ENCODE data around the gene CBFA2T3.

Gene CBFA2T3

DNA sequence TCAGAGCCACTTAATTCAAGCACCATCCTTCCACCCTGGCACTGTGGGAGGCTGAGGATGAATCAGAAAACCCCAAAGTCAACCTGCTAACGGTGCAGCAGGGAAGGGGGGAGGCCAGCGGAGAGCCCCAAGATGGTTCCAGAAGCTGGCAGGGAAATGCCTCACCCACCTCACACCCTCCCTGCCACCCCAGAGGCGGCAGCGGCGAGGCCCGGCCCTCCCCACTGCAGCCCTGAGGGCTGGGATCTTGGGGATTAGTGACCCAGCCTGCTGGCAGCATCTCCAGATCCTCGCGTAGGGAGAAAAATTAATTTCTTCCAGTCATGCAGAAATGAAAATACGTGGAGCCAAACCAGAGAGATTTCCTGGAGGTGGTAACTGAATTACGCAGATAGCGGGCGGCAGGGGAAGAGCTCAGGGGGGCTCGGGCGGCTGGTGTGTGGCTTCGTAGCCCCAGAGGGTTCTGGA, 38.2 kb downstream of the CBFA2T3 start:
- no peak for DNase-seq

DNA sequence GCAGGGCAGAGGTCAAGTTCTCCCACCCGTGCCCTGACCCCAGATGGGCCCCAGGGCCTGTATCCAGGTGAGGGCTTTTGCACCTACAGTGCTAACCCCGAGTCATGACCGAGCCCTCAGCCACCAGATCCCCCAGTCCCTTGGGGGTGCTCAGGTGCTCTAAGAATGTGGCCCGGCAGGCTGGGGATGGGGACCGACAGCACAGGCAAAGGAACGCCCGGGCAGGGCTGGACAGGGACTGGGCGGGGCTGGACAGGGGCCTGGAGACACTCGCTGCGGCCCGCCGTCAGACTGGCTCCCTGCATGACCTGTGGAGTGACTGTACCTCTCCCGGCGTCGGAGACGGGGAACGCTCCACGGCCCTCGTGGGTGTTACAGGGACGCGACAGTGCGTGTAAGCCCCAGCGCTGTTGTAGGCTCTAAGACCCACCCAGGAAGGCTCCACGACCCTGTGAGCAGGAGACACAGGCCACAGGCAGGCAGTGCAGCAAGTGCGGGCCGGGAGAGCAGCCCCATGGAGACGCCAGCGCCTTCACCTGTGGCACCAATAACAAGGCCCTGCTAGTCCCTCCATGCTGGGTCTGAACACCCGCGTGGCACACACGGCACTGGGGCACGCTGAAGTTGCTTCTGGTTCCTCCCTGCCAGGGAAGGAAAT, 38.8 kb downstream of the CBFA2T3 start:
- no peak for DNase-seq

DNA sequence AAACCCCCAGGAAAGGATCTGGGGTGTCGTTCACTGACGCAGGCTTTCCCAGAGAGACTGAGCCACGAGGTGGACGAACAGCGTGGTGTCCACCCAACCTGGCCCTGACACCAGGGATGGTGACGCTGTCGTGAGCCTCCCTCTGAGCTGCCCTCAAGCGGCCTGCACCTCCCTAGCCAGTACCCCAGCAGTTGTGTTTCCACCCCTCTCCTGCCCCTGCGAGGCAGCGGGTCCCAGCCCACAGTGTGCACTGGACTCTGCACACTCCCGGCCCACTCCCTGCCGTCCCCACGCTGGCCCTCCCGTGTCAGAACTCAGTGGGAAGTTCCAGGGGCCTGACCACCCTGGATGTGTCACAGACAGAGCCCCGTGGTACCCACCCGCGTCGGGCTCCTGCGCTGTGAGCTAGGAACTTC, 39.8 kb downstream of the CBFA2T3 start:
- no peak for DNase-seq

- no peak for DNase-seq
These were observed 40.3 kb downstream of the CBFA2T3 start for GRCh38 chr16:88936556-88937205.

DNA sequence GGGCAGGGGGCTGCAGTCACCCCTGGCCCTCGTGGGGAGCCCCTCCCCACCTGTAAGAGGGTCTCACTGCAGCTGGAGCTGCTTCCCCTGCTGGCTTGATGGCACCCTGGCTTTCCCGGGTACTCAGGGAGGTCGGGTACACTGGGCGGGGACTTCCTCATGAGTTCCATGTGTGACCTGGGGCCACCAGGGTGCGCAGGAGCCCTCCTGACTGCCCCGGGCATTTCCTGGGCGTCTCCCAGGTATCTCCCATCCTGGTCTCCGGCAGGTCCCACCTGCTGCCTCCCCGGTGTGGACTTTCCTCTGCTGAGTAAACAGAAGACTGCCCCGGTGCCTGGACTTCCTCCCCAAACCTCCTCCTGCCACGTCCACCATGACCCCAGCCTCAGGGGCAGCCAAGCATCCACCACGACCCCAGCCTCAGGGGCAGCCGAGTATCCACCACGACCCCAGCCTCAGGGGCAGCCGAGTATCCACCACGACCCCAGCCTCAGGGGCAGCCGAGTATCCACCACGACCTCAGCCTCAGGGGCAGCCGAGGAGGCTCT, 40.9 kb downstream of the CBFA2T3 start:
- no peak for DNase-seq

- DNase-seq = no peak
These were observed 42.8 kb downstream of the CBFA2T3 start for GRCh38 chr16:88934066-88934667.

DNA sequence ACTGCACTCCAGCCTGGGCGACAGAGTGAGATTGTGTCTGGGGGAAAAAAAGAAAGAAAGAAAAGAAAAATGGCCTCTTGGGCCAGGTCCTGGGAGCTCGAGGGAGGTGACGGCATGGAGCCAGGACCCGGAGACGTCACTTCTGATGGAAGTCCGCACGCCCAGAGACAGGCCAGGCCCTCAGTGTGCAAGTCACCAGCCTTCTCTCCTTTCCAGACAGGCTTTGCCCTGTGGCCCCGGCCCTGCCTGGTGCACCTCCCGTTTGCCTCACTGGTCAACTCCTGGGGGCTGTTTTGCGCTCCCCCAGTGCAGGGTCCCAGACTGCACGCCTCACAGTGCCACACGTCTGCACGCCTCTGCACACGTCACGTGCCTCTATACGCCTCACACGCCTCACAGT, 44.1 kb downstream of the CBFA2T3 start:
- DNase-seq = no peak

- DNase-seq = no peak
These were observed 45.1 kb downstream of the CBFA2T3 start for GRCh38 chr16:88931936-88932335.

- no peak for DNase-seq
These were observed 45.6 kb downstream of the CBFA2T3 start for GRCh38 chr16:88931373-88931900.

DNA sequence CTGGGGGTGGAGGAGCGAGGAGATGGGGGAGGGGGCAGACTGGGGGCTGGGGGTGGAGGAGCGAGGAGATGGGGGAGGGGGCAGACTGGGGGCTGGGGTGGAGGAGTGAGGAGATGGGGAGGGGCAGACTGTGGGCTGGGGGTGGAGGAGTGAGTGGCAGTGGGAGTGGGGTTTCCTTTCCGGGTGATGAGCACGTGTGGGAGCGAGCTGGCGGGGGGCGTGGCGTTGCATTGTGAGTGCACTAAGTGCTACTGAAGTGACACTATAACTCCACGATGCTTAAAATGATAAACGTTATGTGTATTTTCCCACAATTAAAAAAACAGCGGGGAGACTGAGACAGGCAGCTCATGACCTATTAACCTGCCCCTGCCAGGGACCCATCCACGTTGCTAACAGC, 46.3 kb downstream of the CBFA2T3 start:
- DNase-seq = no peak

GRCh38 chr16:88929091-88929445, 47.9 kb downstream of the CBFA2T3 start:
- DNase-seq = no peak

GRCh38 chr16:88928405-88929090, 48.5 kb downstream of the CBFA2T3 start:
- no peak for DNase-seq

GRCh38 chr16:88927661-88928060, 49.3 kb downstream of the CBFA2T3 start:
- DNase-seq = no peak

- DNase-seq = no peak
These were observed 50.0 kb downstream of the CBFA2T3 start for GRCh38 chr16:88927010-88927409.

DNA sequence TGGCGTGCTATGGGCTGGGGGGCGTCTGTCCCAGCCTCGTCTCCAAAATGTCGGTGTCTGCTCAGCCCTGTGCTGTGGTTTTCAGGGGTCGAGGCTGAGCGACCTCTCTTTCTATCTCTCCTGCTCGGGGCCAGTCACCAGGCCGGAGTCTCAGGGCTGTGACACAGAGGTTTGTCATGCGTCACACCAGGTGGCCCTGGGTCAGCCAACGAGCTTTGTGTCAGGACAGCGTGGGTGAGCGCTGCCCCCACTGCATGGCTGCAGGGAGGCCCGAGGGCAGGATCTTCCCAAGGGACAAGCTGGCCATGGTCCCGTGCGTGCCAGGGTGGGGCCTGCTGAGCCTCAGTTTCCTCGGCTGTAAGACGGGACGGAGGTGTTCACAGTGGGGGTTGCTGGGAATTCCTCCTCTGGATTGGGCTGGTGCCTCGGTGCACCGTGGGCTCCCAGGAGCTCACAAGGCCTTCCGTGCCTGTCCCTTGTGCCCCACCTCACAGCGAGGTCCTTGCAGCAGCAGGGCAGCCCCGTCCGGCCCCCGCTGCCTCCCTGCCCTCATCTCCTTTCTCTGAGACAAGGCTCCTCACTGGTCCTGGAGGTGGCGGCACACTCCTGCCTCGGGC, 50.5 kb downstream of the CBFA2T3 start:
- DNase-seq = peak; percentile 27

- no peak for DNase-seq
These were observed 51.5 kb downstream of the CBFA2T3 start for GRCh38 chr16:88925540-88925887.

DNA sequence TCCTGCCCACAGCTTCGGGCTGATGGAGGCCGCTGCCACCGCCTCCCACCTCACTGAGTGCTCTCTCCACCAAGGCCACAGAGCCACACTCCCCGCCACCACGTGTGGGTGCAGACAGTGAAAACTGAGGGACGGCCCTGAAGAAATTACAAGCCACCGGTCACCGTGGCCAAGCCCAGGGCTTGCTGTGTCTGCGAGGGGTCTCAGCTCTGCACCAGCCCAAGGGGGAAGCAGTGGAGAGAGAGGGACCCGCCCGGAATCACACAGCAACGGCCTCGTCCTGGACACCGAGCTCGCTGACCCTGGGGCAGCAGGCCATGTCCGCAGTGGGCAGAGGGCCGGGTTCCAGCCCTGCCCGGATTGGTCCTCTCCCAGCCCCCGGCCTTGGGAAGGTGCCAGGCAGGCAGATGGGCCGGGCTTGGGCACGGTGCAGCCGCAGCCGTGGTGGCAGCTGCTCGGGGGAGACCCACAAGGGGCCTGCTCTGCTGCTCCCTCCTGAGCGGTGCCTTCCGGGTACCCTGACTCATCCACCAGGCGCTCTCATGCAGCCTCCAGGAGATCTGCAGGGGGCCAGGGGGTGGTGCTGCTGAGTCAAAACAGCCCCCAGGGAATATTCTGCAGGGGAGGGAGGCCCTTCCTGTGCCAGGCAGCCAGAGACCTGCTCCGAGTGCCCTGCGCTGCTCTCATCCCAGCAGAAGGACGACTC, 52.0 kb downstream of the CBFA2T3 start:
- DNase-seq = peak; percentile 96

DNA sequence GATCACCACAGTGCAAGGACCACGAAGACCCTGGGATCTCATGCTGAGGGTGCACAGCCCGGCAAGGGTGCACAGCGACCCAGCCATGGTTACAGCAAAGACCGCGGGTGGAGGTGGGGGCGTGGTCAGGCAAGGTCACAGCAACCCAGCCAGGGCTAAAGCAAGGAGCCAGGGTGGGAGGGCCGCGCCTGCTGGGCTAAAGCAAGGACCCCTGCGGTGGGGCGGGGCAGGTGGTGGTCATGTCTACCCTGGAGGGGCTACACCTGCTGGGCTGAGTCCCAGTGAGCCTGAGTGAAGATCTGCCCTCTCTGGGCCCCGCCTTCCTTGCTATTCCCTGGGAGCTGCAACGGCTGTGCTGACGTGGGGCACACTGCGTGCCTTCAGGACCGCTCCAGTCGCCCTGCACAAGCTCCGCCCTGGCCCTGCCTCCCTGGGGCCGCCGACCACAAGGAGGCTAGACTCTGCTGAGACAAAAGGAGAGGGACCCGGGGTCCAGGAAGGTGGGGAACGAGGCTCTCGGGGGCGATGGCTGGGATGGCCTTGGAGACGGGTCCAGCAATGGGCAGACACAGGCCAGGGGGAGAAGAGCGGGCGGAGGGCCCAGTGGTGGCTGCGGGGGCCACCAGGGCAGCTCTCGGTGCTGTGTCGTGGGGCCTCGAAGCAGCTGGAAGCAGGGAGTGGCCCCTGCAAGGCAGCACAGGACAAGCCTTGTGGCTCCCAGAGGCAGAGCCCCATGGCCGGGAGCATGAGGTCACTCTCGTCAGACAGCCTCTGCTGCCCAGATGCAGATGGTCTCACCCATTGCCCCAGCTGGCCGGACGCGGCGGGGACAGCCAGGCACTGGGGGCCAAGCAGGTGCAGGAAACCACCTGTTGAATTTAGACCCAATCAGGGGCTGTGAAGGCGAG, 52.8 kb downstream of the CBFA2T3 start:
- peak; percentile 51 for DNase-seq

DNA sequence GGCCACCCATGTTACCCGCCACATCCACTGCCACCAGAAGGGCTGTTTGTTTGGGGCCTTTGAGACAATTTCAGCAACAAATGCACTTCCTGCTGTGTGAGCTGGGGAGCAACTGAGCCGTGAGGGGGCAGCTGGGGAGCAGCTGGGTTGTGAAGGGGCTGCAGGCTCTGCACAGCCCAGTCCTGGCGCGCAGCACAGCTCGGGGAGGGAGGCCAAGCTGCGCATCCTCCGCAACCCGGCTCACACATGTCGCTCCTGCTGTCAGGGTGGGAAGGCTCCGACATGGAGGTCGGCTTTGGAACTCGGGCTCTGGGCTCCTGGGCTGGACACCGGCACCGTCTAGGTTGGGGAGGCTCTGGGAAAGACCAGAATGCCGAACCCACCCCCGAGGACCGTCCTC, 53.6 kb downstream of the CBFA2T3 start:
- DNase-seq = no peak

GRCh38 chr16:88922826-88923410, 54.1 kb downstream of the CBFA2T3 start:
- DNase-seq = no peak
